ENCODE measurements around the gene C9orf50.

DNA sequence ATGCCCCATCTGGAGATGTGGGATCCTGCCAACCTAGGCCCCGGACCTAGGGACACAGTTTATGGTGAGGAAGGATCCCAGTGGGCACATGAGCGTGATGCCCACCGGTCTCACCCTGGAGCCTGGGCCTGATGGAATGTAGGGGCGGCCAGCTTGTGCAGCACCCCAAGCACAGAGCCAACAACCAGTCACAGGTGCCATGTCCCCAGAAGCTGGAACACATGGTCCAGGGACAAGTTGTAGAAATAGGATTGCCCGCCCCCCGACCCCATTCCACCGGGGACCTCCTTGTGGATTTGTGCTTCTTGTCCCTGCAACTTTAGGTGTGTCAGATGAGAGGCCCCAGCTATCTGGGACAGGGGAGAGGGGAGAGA lies 48.9 kb downstream of the C9orf50 start:
- TF ChIP-seq, protein P1, sequence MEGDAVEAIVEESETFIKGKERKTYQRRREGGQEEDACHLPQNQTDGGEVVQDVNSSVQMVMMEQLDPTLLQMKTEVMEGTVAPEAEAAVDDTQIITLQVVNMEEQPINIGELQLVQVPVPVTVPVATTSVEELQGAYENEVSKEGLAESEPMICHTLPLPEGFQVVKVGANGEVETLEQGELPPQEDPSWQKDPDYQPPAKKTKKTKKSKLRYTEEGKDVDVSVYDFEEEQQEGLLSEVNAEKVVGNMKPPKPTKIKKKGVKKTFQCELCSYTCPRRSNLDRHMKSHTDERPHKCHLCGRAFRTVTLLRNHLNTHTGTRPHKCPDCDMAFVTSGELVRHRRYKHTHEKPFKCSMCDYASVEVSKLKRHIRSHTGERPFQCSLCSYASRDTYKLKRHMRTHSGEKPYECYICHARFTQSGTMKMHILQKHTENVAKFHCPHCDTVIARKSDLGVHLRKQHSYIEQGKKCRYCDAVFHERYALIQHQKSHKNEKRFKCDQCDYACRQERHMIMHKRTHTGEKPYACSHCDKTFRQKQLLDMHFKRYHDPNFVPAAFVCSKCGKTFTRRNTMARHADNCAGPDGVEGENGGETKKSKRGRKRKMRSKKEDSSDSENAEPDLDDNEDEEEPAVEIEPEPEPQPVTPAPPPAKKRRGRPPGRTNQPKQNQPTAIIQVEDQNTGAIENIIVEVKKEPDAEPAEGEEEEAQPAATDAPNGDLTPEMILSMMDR (IDR thresholded peaks at IDR 0.05; ENCODE audit: extremely low read depth in 1 of 2, insufficient read depth in 1 of 2, low read depth in 1 of 2, low read length in 2 of 2) = no peak
- TF ChIP-seq EZH2 (IDR thresholded peaks at IDR 0.05; ENCODE audit: borderline replicate concordance, low read depth, low read length, severe bottlenecking) (no peak), POLR2AphosphoS5 (IDR thresholded peaks at IDR 0.05; ENCODE audit: insufficient read depth, low read depth, low read length) (no peak), POLR2A (IDR thresholded peaks at IDR 0.05; ENCODE audit: low read depth, low read length) (no peak), JUN (IDR thresholded peaks at IDR 0.05; ENCODE audit: borderline replicate concordance, insufficient read depth, insufficient read length, low read depth) (no peak), MYC (IDR thresholded peaks at IDR 0.05; ENCODE audit: low read depth, low read length) (no peak)
- TF ChIP-seq, protein P2, sequence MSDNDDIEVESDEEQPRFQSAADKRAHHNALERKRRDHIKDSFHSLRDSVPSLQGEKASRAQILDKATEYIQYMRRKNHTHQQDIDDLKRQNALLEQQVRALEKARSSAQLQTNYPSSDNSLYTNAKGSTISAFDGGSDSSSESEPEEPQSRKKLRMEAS (IDR thresholded peaks at IDR 0.05; ENCODE audit: insufficient read depth, insufficient read length) = no peak
